Measurements from ENCODE around the gene NME4. TPM values are rescaled to one million over a fixed set of nuclear protein-coding genes. Genes with fewer than 3 reads are reported as not detected.
"Not testable (repeated sequence)": the region's sequence is repeated elsewhere in the genome, so short reads cannot be mapped to it uniquely, and the experiment has no call there.

Gene NME4
- total RNA-seq, 2 experiments from 2014 or later: 33.9 to 34.0 TPM

GRCh38 chr16:414395-415169 is 17.6 kb downstream of the NME4 start:
- POLR2A ChIA-PET: no interaction called here
- H3K9me3 Mint-ChIP-seq: no peaks in the 10 kb centered on the region
- no peaks in the 10 kb centered on the region for H3K36me3 Mint-ChIP-seq (ENCODE audit: low read depth)
- no peaks in the 10 kb centered on the region for H3K27me3 Mint-ChIP-seq
- no peak for DNase-seq
- H3K4me1 Mint-ChIP-seq: no peaks in the 10 kb centered on the region
- H3K27ac Mint-ChIP-seq: no peak overlapping the region
- no peak overlapping the region for H3K4me3 Mint-ChIP-seq
- CTCF ChIA-PET: no interaction called here

- H3K36me3 Mint-ChIP-seq (ENCODE audit: low read depth); H3K9me3 Mint-ChIP-seq; H3K27me3 Mint-ChIP-seq; POLR2A ChIA-PET; H3K4me3 Mint-ChIP-seq; DNase-seq; H3K4me1 Mint-ChIP-seq; H3K27ac Mint-ChIP-seq; CTCF ChIA-PET: not testable (repeated sequence)
These were observed 18.1 kb downstream of the NME4 start for GRCh38 chr16:415170-415498.

GRCh38 chr16:422179-422578 is 25.2 kb downstream of the NME4 start:
- POLR2A ChIA-PET: not testable (repeated sequence)
- CTCF ChIA-PET: interaction anchor here (0.9 to 1.4 kb wide), 2 partner anchors 28 to 319 kb away, joined by 3 read pairs; partner anchors contain the start of gene CIAO3

GRCh38 chr16:424033-424622 is 27.1 kb downstream of the NME4 start:
- no peak overlapping the region for H3K27ac Mint-ChIP-seq
- CTCF ChIA-PET: interaction anchor here (2.0 kb wide), 1 partner anchor 23 kb away, joined by 5 read pairs; the partner anchor contains the start of gene DECR2
- POLR2A ChIA-PET: interaction anchor here (2.0 kb wide), 1 partner anchor 23 kb away, joined by 11 read pairs; the partner anchor contains the start of gene DECR2

More at GRCh38 chr16:422179-422578, 25.2 kb downstream of the NME4 start:
- H3K36me3 Mint-ChIP-seq (ENCODE audit: low read depth); H3K4me3 Mint-ChIP-seq; H3K9me3 Mint-ChIP-seq; DNase-seq; H3K27ac Mint-ChIP-seq: not testable (repeated sequence)
- Mint-ChIP-seq H3K27me3 (peaks cover 15% of the 10 kb centered on the region), H3K4me1 (peaks cover 16% of the 10 kb centered on the region)

GRCh38 chr16:424623-425081 is 27.7 kb downstream of the NME4 start:
- H3K9me3 Mint-ChIP-seq: no peaks in the 10 kb centered on the region
- H3K4me1 Mint-ChIP-seq: peaks cover 31% of the 10 kb centered on the region
- H3K36me3 Mint-ChIP-seq (ENCODE audit: low read depth): peaks cover 4% of the 10 kb centered on the region
- H3K27me3 Mint-ChIP-seq: peaks cover 15% of the 10 kb centered on the region
- H3K27ac Mint-ChIP-seq: no peak overlapping the region
- ChIA-PET CTCF (interaction anchor here (1.1 to 2.0 kb wide), 2 partner anchors 23 to 1527 kb away, joined by 4 to 5 read pairs; partner anchors contain the start of gene DECR2), POLR2A (interaction anchor here (0.7 to 2.0 kb wide), 5 partner anchors 12 to 196 kb away, joined by 3 to 11 read pairs (median 3); partner anchors contain the start of genes DECR2 and LUC7L)
- DNase-seq: no peak
- H3K4me3 Mint-ChIP-seq: peak overlapping the region; percentile 57

More at GRCh38 chr16:424033-424622, 27.1 kb downstream of the NME4 start:
- Mint-ChIP-seq H3K27me3 (peaks cover 15% of the 10 kb centered on the region), H3K9me3 (no peaks in the 10 kb centered on the region), H3K4me1 (peaks cover 31% of the 10 kb centered on the region), H3K36me3 (ENCODE audit: low read depth) (peaks cover 4% of the 10 kb centered on the region), H3K4me3 (peak overlapping the region; percentile 57)
- DNase-seq: no peak

GRCh38 chr16:425082-425718 is 28.2 kb downstream of the NME4 start, which contains the start of gene RAB11FIP3:
RAB11FIP3 (plus strand) TSS chr16:425649; CDS start chr16:426007, 358 bp downstream.
- CTCF ChIA-PET: interaction anchor here (1.1 to 2.0 kb wide), 2 partner anchors 24 to 1526 kb away, joined by 4 to 5 read pairs; partner anchors contain the start of gene DECR2
- Mint-ChIP-seq H3K36me3 (ENCODE audit: low read depth) (peaks cover 4% of the 10 kb centered on the region), H3K9me3 (no peaks in the 10 kb centered on the region), H3K27ac (peak within 1 kb of the TSS; percentile 68), H3K4me1 (peaks cover 31% of the 10 kb centered on the region), H3K27me3 (peaks cover 15% of the 10 kb centered on the region), H3K4me3 (peak within 1 kb of the TSS; percentile 79)
- POLR2A ChIA-PET: interaction anchor here (0.7 to 2.0 kb wide), 7 partner anchors 12 to 196 kb away, joined by 3 to 11 read pairs (median 3); partner anchors contain the start of genes DECR2, FAM234A and LUC7L
- peak; percentile 86 for DNase-seq

- CTCF ChIA-PET: interaction anchor here (1.1 to 2.0 kb wide), 2 partner anchors 24 to 1526 kb away, joined by 4 to 5 read pairs; partner anchors contain the start of gene DECR2
- Mint-ChIP-seq H3K27ac (no peak overlapping the region), H3K36me3 (ENCODE audit: low read depth) (peaks cover 4% of the 10 kb centered on the region), H3K9me3 (no peaks in the 10 kb centered on the region), H3K27me3 (peaks cover 14% of the 10 kb centered on the region), H3K4me3 (peak overlapping the region; percentile 79), H3K4me1 (peaks cover 31% of the 10 kb centered on the region)
- POLR2A ChIA-PET: interaction anchor here (0.8 to 2.0 kb wide), 6 partner anchors 11 to 191 kb away, joined by 3 to 11 read pairs (median 4); partner anchors contain the start of genes DECR2 and FAM234A
- no peak for DNase-seq
These were observed 28.7 kb downstream of the NME4 start for GRCh38 chr16:425740-426114.

- no peak for DNase-seq
- ChIA-PET CTCF (no interaction called here), POLR2A (interaction anchor here (0.8 to 1.3 kb wide), 4 partner anchors 67 to 191 kb away, joined by 3 to 5 read pairs (median 4); partner anchors contain the start of gene FAM234A)
- no peak overlapping the region for H3K27ac Mint-ChIP-seq
- H3K4me1 Mint-ChIP-seq: peaks cover 31% of the 10 kb centered on the region
- no peaks in the 10 kb centered on the region for H3K9me3 Mint-ChIP-seq
- peaks cover 12% of the 10 kb centered on the region for H3K27me3 Mint-ChIP-seq
- H3K4me3 Mint-ChIP-seq: peak overlapping the region; percentile 70
- peaks cover 8% of the 10 kb centered on the region for H3K36me3 Mint-ChIP-seq (ENCODE audit: low read depth)
These were observed 29.3 kb downstream of the NME4 start for GRCh38 chr16:426115-426905.

- no peak for DNase-seq
- no peaks in the 10 kb centered on the region for H3K9me3 Mint-ChIP-seq
- H3K27ac Mint-ChIP-seq: no peak overlapping the region
- peaks cover 31% of the 10 kb centered on the region for H3K4me1 Mint-ChIP-seq
- H3K4me3 Mint-ChIP-seq: peak overlapping the region; percentile 70
- H3K36me3 Mint-ChIP-seq (ENCODE audit: low read depth): peaks cover 8% of the 10 kb centered on the region
- peaks cover 12% of the 10 kb centered on the region for H3K27me3 Mint-ChIP-seq
- CTCF ChIA-PET: no interaction called here
- POLR2A ChIA-PET: no interaction called here
These were observed 29.9 kb downstream of the NME4 start for GRCh38 chr16:426906-427249.

GRCh38 chr16:427250-427649 is 30.3 kb downstream of the NME4 start:
- H3K9me3 Mint-ChIP-seq: no peaks in the 10 kb centered on the region
- peaks cover 8% of the 10 kb centered on the region for H3K36me3 Mint-ChIP-seq (ENCODE audit: low read depth)
- H3K4me3 Mint-ChIP-seq: peak overlapping the region; percentile 70
- CTCF ChIA-PET: no interaction called here
- POLR2A ChIA-PET: no interaction called here
- no peak for DNase-seq
- no peak overlapping the region for H3K27ac Mint-ChIP-seq
- peaks cover 31% of the 10 kb centered on the region for H3K4me1 Mint-ChIP-seq
- peaks cover 12% of the 10 kb centered on the region for H3K27me3 Mint-ChIP-seq

GRCh38 chr16:430904-431303 is 33.9 kb downstream of the NME4 start:
- no peaks in the 10 kb centered on the region for H3K9me3 Mint-ChIP-seq
- peaks cover 8% of the 10 kb centered on the region for H3K36me3 Mint-ChIP-seq (ENCODE audit: low read depth)
- ChIA-PET POLR2A (no interaction called here), CTCF (no interaction called here)
- no peaks in the 10 kb centered on the region for H3K27me3 Mint-ChIP-seq
- no peak overlapping the region for H3K27ac Mint-ChIP-seq
- DNase-seq: no peak
- H3K4me1 Mint-ChIP-seq: peaks cover 22% of the 10 kb centered on the region
- no peak overlapping the region for H3K4me3 Mint-ChIP-seq

- ChIA-PET POLR2A (no interaction called here), CTCF (interaction anchor here (0.6 kb wide), 1 partner anchor 54 kb away, joined by 3 read pairs; no protein-coding TSS in a partner anchor)
- no peak overlapping the region for H3K27ac Mint-ChIP-seq
- H3K27me3 Mint-ChIP-seq: no peaks in the 10 kb centered on the region
- no peaks in the 10 kb centered on the region for H3K4me1 Mint-ChIP-seq
- no peaks in the 10 kb centered on the region for H3K36me3 Mint-ChIP-seq (ENCODE audit: low read depth)
- H3K9me3 Mint-ChIP-seq: no peaks in the 10 kb centered on the region
- DNase-seq: no peak
- H3K4me3 Mint-ChIP-seq: no peak overlapping the region
These were observed 43.6 kb downstream of the NME4 start for GRCh38 chr16:440627-441026.

Measured in activated CD4-positive, alpha-beta memory T cell treated with anti-CD3 and anti-CD28 coated beads, Interleukin-2, amount 10 ng/mL, durations not matched to agents 7 days and 5 days (primary cell).